GM12892 (cell line): ENCODE results near the gene ARHGAP10.
"Not testable (repeated sequence)": the region's sequence is repeated elsewhere in the genome, so short reads cannot be mapped to it uniquely, and the experiment has no call there.

ENCODE experiments used
- POLR2AphosphoS5 ChIP-seq: IDR thresholded peaks from 2 replicates; pipeline ENCODE4 v1.6.1; 2011; ENCODE audit warnings: low read depth, low read length, control low read depth
- TAF1 ChIP-seq: IDR thresholded peaks from 2 replicates; pipeline ENCODE4 v1.6.1; 2011; ENCODE audit warnings: low read depth, mild to moderate bottlenecking, control low read depth, low read length, borderline replicate concordance

DNA sequence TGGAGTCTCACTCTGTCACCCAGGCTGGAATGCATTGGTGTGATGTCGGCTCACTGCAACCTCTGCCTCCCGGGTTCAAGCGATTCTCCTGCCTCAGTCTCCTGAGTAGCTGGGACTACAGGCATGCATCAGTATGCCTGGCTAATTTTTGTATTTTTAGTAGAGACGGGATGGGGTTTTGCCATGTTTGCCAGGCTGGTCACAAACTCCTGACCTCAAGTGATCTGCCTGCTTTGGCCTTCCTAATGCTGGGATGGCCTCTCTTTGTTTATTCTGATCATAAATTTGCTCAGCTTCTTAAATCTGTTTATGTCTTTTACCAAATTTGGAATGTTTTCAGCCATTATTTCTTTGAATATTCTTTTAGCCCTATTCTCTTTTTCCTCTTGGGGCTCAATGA is 67.2 kb downstream of the ARHGAP10 start:
- TF ChIP-seq TAF1, POLR2AphosphoS5: not testable (repeated sequence)
